IPS DF 4.7 (cell line): Measurements from ENCODE around the gene SBNO2.
"Not testable (repeated sequence)": the region's sequence is repeated elsewhere in the genome, so short reads cannot be mapped to it uniquely, and the experiment has no call there.

ENCODE experiments used
- DNase-seq: peaks from one replicate; pipeline ENCODE4 v3.0.0-alpha.2; 2013; ENCODE audit warnings: low spot score; ENCODE audit errors: extremely low read depth

Gene SBNO2

GRCh38 chr19:1210227-1210538 lies 36.1 kb upstream of the SBNO2 start:
- no peak for DNase-seq

- not testable (repeated sequence) for DNase-seq
These were observed 34.8 kb upstream of the SBNO2 start for GRCh38 chr19:1208830-1209229.

- no peak for DNase-seq
These were observed 32.9 kb upstream of the SBNO2 start for GRCh38 chr19:1206864-1207450.

GRCh38 chr19:1206150-1206863 lies 32.2 kb upstream of the SBNO2 start:
- DNase-seq, result no peak

GRCh38 chr19:1205114-1206099 lies 31.3 kb upstream of the SBNO2 start, which contains the start of gene STK11:
Gene STK11 (plus strand): TSS chr19:1205778. CDS start chr19:1206914, 1,136 bp downstream.
- no peak for DNase-seq

- DNase-seq, result not testable (repeated sequence)
These were observed 26.5 kb upstream of the SBNO2 start for GRCh38 chr19:1200614-1201013.

GRCh38 chr19:1199531-1199930 lies 25.5 kb upstream of the SBNO2 start:
- no peak for DNase-seq

- DNase-seq, result no peak
These were observed 15.4 kb upstream of the SBNO2 start for GRCh38 chr19:1189419-1189818.

GRCh38 chr19:1183543-1184172 lies 9.6 kb upstream of the SBNO2 start:
- DNase-seq, result no peak

- no peak for DNase-seq
These were observed 8.7 kb upstream of the SBNO2 start for GRCh38 chr19:1182727-1183126.

GRCh38 chr19:1182068-1182467 lies 8.0 kb upstream of the SBNO2 start:
- no peak for DNase-seq

- DNase-seq, result no peak
These were observed 7.5 kb upstream of the SBNO2 start for GRCh38 chr19:1181606-1182005.

- no peak for DNase-seq
These were observed 3.5 kb upstream of the SBNO2 start for GRCh38 chr19:1177322-1178114.

GRCh38 chr19:1173159-1173844 lies 766 bp downstream of the SBNO2 start:
- DNase-seq, result no peak

- DNase-seq, result no peak
These were observed 1.5 kb downstream of the SBNO2 start for GRCh38 chr19:1172353-1173158.

- no peak for DNase-seq
These were observed 2.2 kb downstream of the SBNO2 start for GRCh38 chr19:1171755-1172352.

GRCh38 chr19:1170938-1171754 lies 2.9 kb downstream of the SBNO2 start:
- no peak for DNase-seq
